Calu3 (cell line): ENCODE data around the gene LPIN1. TPM values are rescaled to one million over a fixed set of nuclear protein-coding genes. Genes with fewer than 3 reads are reported as not detected.
A peak's percentile ranks its signal among the peaks of the same experiment; 100 is the strongest.

Experiments used
- BruUV-seq: library from RNA; stranded (reverse); fragments of 400-500 nt; replicated peaks from 2 replicates; lab custom pipeline; 2021; lab: Mats Ljungman, UMichigan
- CTCF ChIA-PET: fragments of 300-600 bp; sonication (Branson Sonifier 250); formaldehyde crosslinking; loops from one replicate; lab custom pipeline; 2022; ENCODE audit warnings: antibody characterized with exemption; lab: Charles Lee
- DNase-seq: peaks from one replicate; pipeline ENCODE4 v3.0.0; 2022
- H3K27ac Mint-ChIP-seq: one replicate; pipeline ENCODE4 v1.8.0; 2022; ENCODE audit warnings: mixed read lengths; ENCODE audit not compliant: unreplicated experiment
- H3K27me3 Mint-ChIP-seq: one replicate; pipeline ENCODE4 v1.8.0; 2022; ENCODE audit warnings: mixed read lengths; ENCODE audit not compliant: unreplicated experiment
- H3K36me3 Mint-ChIP-seq: one replicate; pipeline ENCODE4 v1.8.0; 2022; ENCODE audit warnings: mild to moderate bottlenecking, moderate library complexity, mixed read lengths; ENCODE audit not compliant: insufficient read depth, unreplicated experiment
- H3K4me1 Mint-ChIP-seq: one replicate; pipeline ENCODE4 v1.8.0; 2022; ENCODE audit warnings: mild to moderate bottlenecking, low read depth, mixed read lengths; ENCODE audit not compliant: unreplicated experiment
- H3K4me3 Mint-ChIP-seq: one replicate; pipeline ENCODE4 v1.8.0; 2022; ENCODE audit warnings: mild to moderate bottlenecking, low read depth, moderate library complexity, mixed read lengths; ENCODE audit not compliant: unreplicated experiment
- H3K9me3 Mint-ChIP-seq: one replicate; pipeline ENCODE4 v1.8.0; 2022; ENCODE audit warnings: low read depth, mixed read lengths; ENCODE audit not compliant: unreplicated experiment
- intact Hi-C: fragments of 100-400 bp; cut with micrococcal nuclease; formaldehyde crosslinking; loops from one replicate; pipeline ENCODE4 v1.10.0; 2022; ENCODE audit not compliant: unreplicated experiment
- total RNA-seq: library from RNA; stranded (reverse); gene quantifications from 2 replicates; pipeline ENCODE4 v1.2.3, GENCODE V29; 2022
- TF ChIP-seq, protein P1 (sequence below): fragments of 200-600 bp; IDR thresholded peaks from one replicate; pipeline ENCODE4 v1.8.0; 2022; ENCODE audit warnings: antibody characterized with exemption; ENCODE audit not compliant: unreplicated experiment

LPIN1 gene
- total RNA-seq, 1 experiment from 2014 or later, result 53.5 TPM

DNA sequence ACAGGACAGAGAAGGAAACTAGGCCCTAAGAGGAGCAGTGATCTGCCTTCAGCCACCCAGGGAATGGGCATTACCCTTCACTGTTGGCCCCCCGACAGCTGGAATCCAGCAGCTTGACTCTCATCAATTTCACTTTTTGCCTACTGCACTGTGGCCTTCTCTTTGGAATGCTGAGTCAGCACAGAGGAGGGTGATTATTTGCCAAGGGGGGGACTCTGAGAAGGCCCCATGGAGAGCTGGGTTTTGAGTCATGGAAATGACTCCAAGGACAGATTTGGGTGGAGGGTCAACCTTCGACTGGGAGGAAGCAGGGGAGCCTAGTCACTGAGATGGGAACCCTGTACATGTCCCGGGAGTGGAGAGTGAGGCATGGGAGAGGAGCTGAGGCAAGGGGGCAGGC is 38.3 kb upstream of the LPIN1 start:
- TF ChIP-seq, protein P1, sequence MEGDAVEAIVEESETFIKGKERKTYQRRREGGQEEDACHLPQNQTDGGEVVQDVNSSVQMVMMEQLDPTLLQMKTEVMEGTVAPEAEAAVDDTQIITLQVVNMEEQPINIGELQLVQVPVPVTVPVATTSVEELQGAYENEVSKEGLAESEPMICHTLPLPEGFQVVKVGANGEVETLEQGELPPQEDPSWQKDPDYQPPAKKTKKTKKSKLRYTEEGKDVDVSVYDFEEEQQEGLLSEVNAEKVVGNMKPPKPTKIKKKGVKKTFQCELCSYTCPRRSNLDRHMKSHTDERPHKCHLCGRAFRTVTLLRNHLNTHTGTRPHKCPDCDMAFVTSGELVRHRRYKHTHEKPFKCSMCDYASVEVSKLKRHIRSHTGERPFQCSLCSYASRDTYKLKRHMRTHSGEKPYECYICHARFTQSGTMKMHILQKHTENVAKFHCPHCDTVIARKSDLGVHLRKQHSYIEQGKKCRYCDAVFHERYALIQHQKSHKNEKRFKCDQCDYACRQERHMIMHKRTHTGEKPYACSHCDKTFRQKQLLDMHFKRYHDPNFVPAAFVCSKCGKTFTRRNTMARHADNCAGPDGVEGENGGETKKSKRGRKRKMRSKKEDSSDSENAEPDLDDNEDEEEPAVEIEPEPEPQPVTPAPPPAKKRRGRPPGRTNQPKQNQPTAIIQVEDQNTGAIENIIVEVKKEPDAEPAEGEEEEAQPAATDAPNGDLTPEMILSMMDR, result no peak
- H3K4me3 Mint-ChIP-seq, result no peak overlapping the region
- no TSS peak for BruUV-seq
- peaks cover 8% of the 10 kb centered on the region for H3K9me3 Mint-ChIP-seq
- DNase-seq, result no peak
- peaks cover 55% of the 10 kb centered on the region for H3K4me1 Mint-ChIP-seq
- peaks cover 4% of the 10 kb centered on the region for H3K36me3 Mint-ChIP-seq
- H3K27ac Mint-ChIP-seq, result peak overlapping the region; percentile 6
- no peaks in the 10 kb centered on the region for H3K27me3 Mint-ChIP-seq
- CTCF ChIA-PET, result no interaction called here
- intact Hi-C loops, result no loop called here

DNA sequence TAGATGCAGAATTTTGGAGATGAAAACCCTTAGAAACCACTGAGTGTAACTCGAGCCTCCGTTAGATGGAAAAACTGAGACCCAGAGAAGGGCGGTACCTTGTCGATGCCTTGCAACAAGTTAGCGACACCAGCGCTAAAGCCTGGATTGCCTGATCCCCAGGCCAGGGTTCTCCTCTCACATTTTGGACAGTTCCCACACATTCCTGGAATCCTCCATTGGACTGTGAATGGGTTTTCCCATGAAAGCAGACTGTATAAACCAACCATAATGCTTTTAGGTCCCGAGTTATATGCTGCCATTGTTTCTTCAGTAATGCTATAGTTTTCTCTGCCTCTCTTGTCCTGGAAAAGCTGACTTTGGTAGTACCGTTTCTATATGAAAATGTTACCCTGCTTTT is 37.1 kb upstream of the LPIN1 start:
- intact Hi-C loops, result no loop called here
- Mint-ChIP-seq H3K27me3 (no peaks in the 10 kb centered on the region), H3K9me3 (peaks cover 8% of the 10 kb centered on the region), H3K4me3 (peak overlapping the region; percentile 9), H3K36me3 (peaks cover 4% of the 10 kb centered on the region), H3K4me1 (peaks cover 45% of the 10 kb centered on the region), H3K27ac (peak overlapping the region; percentile 15)
- DNase-seq, result no peak
- CTCF ChIA-PET, result interaction anchor here (2.3 kb wide), 1 partner anchor 29 kb away, joined by 11 read pairs; no protein-coding TSS in a partner anchor
- TF ChIP-seq, protein P1, result no peak
- no TSS peak for BruUV-seq

DNA sequence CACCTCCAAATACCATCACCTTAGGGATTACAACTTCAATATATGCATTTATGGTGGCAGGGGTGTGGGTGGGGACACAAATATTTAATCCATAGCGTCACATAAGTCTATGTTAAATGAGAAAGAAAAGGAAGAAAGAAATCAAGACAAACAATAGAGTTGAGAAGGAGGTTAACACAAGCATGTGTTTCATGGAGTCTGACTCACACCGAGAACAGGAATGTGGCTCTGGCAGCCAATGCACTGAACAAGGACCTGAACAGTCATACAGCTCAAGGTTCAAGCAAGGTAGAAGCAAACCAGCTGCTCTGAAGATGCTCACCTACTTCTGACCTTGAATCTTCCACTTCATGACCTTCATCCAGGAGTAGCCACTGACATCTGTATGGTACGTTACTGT is 36.2 kb upstream of the LPIN1 start:
- peak; percentile 58 for DNase-seq
- CTCF ChIA-PET, result interaction anchor here (0.6 to 2.3 kb wide), 5 partner anchors 22 to 43 kb away, joined by 3 to 11 read pairs (median 4); partner anchors contain the start of gene LPIN1
- peaks cover 8% of the 10 kb centered on the region for H3K9me3 Mint-ChIP-seq
- intact Hi-C loops, result loop anchor here (2.0 kb wide), 1 partner anchor 35 kb away; no protein-coding TSS in a partner anchor
- H3K4me3 Mint-ChIP-seq, result no peak overlapping the region
- H3K36me3 Mint-ChIP-seq, result peaks cover 4% of the 10 kb centered on the region
- TF ChIP-seq, protein P1, result no peak
- no TSS peak for BruUV-seq
- H3K27ac Mint-ChIP-seq, result peak overlapping the region; percentile 15
- H3K4me1 Mint-ChIP-seq, result peaks cover 45% of the 10 kb centered on the region
- no peaks in the 10 kb centered on the region for H3K27me3 Mint-ChIP-seq

DNA sequence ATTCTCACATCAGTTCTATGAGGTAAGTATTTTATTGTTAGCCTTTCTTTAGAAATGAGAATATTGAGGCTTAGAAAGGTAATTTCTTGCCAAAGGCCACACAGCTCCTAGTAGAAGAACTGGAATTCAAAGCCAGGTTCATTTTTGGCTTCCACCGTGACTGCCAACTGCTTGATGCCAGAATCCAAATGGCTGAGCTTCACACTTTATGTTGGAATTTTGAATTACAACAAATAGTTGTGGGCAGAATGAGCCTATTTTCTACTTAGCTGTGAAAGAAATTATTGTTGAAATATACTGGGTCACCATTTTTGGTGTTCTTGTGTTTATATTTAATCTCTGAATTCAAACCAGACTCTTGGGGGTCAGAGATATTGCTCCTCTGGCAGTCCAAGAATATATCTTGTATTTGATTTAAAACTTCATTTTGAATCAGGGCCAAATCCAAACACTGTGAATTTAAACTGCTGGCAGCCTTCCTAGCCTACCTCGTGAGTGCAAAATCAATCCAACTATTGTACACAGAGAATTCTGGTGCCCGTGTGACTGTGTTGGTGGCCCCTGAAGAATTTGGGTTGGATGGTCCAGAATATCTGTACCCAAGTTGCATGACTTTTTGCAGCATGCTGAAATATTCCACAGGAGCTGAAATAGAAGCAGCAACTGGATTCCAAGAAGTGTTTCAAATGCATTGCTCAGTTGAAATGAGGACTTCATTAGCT is 35.6 kb upstream of the LPIN1 start:
- peak overlapping the region; percentile 15 for H3K27ac Mint-ChIP-seq

More for the DNA sequence above, 35.6 kb upstream of the LPIN1 start:
- peaks cover 45% of the 10 kb centered on the region for H3K4me1 Mint-ChIP-seq
- H3K27me3 Mint-ChIP-seq, result peaks cover under 1% of the 10 kb centered on the region
- TF ChIP-seq, protein P1, result no peak
- peaks cover 5% of the 10 kb centered on the region for H3K9me3 Mint-ChIP-seq
- H3K36me3 Mint-ChIP-seq, result peaks cover 4% of the 10 kb centered on the region
- BruUV-seq, result TSS peak; percentile 89
- CTCF ChIA-PET, result interaction anchor here (0.6 to 2.3 kb wide), 6 partner anchors 23 to 52 kb away, joined by 3 to 11 read pairs (median 4); partner anchors contain the start of gene LPIN1
- H3K4me3 Mint-ChIP-seq, result no peak overlapping the region
- intact Hi-C loops, result loop anchor here (2.0 kb wide), 1 partner anchor 34 kb away; no protein-coding TSS in a partner anchor
- DNase-seq, result peak; percentile 10
